BE2C (cell line): ENCODE measurements around the gene CHPF.

ENCODE experiments used
- DNase-seq: peaks from one replicate; pipeline ENCODE4 v3.0.0-alpha.2; 2020
- H3K27me3 ChIP-seq: fragments of 250-450 bp; sonication (Bioruptor Pico); 2 replicates; pipeline ENCODE4 v1.5.1; 2020; ENCODE audit warnings: mild to moderate bottlenecking
- H3K36me3 ChIP-seq: fragments of 250-450 bp; sonication (Bioruptor Pico); 2 replicates; pipeline ENCODE4 v1.5.1; 2020; ENCODE audit warnings: mild to moderate bottlenecking
- H3K4me1 ChIP-seq: fragments of 250-450 bp; sonication (Bioruptor Pico); 2 replicates; pipeline ENCODE4 v1.5.1; 2020
- H3K4me3 ChIP-seq: 2 replicates; pipeline ENCODE4 v1.5.1; 2011; ENCODE audit warnings: low read depth, low read length
- H3K9me3 ChIP-seq: fragments of 250-450 bp; sonication (Bioruptor Pico); 2 replicates; pipeline ENCODE4 v1.5.1; 2020
- CTCF ChIP-seq: IDR thresholded peaks from 2 replicates; pipeline ENCODE4 v1.5.1; 2012; ENCODE audit warnings: mild to moderate bottlenecking, low read depth, low read length

The CHPF gene

DNA sequence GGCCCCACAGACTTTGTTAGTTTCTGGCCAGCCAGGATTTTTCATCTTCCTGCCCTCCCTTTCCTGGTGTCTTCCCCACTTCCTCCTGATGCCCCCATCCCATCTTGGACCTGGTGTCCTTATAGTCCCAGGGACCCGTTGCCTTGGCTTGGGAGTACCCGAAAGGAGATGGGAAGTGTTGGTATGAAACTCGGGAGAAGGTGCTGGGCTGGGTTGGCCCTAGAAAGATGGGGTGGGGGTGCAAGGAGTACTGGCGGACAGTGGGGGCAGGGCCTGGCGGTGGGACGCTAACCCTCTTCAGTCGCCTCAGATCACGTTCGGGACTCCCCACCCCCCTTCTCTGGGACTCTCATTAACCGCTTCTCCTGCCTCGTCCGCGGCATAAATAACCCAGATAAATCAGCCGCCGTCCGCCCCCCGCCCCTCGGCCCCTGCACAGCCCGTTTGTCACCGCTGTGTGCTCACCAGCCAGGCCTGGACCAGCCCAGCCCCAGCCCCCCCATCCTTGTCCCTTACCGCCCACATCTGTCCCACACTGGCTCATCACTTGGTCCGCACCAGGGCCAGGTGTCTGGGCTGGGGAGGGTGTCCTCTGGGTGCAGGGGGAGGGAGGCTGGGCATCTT lies 33.0 kb downstream of the CHPF start:
- Histone ChIP-seq H3K9me3 (no peaks in the 10 kb centered on the region), H3K4me3 (peak overlapping the region; percentile 44), H3K36me3 (peaks cover 8% of the 10 kb centered on the region; the same call in 1 of the 2 replicates), H3K4me1 (peaks cover 84% of the 10 kb centered on the region), H3K27me3 (no peaks in the 10 kb centered on the region)
- TF ChIP-seq CTCF, result no peak
- peak; percentile 66 for DNase-seq

GRCh38 chr2:219509780-219510511 lies 33.7 kb downstream of the CHPF start:
- no peaks in the 10 kb centered on the region for H3K27me3 ChIP-seq
- H3K4me1 ChIP-seq, result peaks cover 84% of the 10 kb centered on the region
- DNase-seq, result peak; percentile 86
- H3K9me3 ChIP-seq, result no peaks in the 10 kb centered on the region
- H3K4me3 ChIP-seq, result peak overlapping the region; percentile 44
- TF ChIP-seq CTCF, result peak; percentile 86
- peaks cover 8% of the 10 kb centered on the region; the same call in 1 of the 2 replicates for H3K36me3 ChIP-seq

DNA sequence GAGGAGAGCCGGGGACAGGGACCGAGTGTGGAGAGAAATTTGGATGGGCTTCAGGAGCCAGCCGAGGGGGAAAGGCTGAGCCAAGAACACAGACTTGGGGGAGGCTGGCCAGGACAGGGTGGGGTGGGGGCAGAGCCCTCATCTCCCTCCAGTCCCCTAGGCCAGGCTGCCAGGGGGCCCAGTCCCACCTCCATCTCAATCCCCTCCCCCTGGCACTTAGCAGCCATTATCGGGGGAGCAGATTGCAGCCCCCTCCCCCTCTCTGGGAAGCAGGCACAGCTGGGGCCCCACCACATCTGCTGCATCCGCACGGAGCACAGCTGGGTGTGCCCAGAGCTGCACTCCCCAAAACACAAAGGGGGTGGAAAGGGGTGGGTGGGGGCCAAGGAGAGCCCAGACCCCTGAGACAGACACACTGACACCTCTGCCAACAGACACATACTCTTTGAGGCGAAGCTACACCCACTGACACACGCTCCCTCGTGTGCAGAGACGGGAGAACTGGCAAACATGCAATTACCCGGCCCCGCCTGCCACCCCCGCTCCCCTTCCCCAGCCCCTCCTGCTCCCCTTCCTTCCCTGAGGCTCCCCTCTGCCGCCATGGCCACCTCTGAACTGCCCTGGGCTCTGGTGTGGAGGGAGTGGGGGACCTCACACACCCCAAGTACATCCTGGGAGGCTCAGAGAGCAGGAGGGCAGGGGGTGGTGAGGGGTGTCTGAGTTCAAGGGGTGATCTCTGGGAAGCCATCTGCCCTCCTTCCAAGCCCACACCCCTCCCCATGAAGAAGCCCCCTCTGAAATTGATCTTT lies 34.4 kb downstream of the CHPF start:
- H3K36me3 ChIP-seq, result peaks cover 8% of the 10 kb centered on the region; the same call in 1 of the 2 replicates
- H3K4me3 ChIP-seq, result peak overlapping the region; percentile 44
- H3K4me1 ChIP-seq, result peaks cover 85% of the 10 kb centered on the region
- peak; percentile 66 for DNase-seq
- TF ChIP-seq CTCF, result no peak
- H3K27me3 ChIP-seq, result no peaks in the 10 kb centered on the region
- H3K9me3 ChIP-seq, result no peaks in the 10 kb centered on the region

GRCh38 chr2:219508444-219508734 lies 35.2 kb downstream of the CHPF start:
- no peak for DNase-seq
- Histone ChIP-seq H3K9me3 (no peaks in the 10 kb centered on the region), H3K27me3 (no peaks in the 10 kb centered on the region), H3K36me3 (peaks cover 8% of the 10 kb centered on the region; the same call in 1 of the 2 replicates), H3K4me3 (peak overlapping the region; percentile 44), H3K4me1 (peaks cover 81% of the 10 kb centered on the region)
- no peak for TF ChIP-seq CTCF

DNA sequence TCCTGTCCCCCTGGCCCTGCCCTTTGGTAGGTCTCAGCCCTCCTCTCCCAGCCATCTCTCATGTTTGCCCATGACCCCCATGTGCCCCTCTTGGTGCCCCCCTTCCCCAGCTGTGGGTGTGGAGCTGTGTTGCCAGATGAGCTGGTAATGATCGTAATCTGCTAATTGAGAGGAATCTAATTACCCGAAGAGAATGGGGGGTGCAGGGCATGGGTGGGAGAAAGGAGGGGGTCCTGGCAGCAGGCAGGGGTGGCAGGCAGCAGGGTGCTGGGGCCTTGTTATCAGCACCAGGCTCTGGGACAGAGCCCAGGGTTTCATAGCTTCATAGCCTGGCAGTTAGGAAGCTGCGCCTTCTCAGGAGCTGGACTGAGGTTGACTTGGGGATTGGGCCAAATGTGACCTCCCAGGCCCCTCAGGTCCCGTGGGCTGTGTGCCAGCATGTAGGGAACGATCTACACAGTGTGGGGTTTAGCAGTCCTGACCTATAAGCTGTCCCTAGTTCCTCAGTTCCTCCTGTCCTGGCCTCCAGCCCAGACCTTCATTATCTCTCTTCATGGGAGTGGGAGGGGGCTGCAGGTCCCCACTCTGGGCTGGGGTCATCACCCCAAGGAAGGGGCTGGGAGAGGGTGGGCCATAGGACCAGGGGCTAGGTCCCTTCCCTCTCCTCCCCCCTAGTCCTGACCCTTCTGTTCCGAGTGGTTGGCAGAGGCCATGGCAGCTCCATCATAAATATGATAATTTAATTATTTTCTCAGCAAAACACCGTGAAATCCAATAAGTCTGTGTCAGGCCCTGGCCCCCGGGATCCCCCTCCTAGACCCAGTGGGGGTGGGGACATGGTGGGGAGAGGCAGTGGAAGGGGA lies 35.8 kb downstream of the CHPF start:
- no peak for TF ChIP-seq CTCF
- Histone ChIP-seq H3K9me3 (no peaks in the 10 kb centered on the region), H3K4me1 (peaks cover 75% of the 10 kb centered on the region), H3K27me3 (no peaks in the 10 kb centered on the region), H3K4me3 (peak overlapping the region; percentile 44), H3K36me3 (peaks cover 8% of the 10 kb centered on the region; the same call in 1 of the 2 replicates)
- DNase-seq, result peak; percentile 78
